IgD-negative memory B cell (primary cell): ENCODE measurements around the gene LPXN. TPM values are rescaled to one million over a fixed set of nuclear protein-coding genes. Genes with fewer than 3 reads are reported as not detected.

ENCODE experiments used
- H3K27ac Mint-ChIP-seq, 3 donors: one replicate each; pipeline ENCODE4 v1.8.0; 2020 to 2022; ENCODE audit warnings: mild to moderate bottlenecking in 3 of 3, mixed read lengths in 3 of 3, moderate library complexity in 1 of 3
- H3K27me3 Mint-ChIP-seq: one replicate; pipeline ENCODE4 v1.8.0; 2021; ENCODE audit warnings: mixed read lengths
- H3K36me3 Mint-ChIP-seq: one replicate; pipeline ENCODE4 v1.8.0; 2020; ENCODE audit warnings: mild to moderate bottlenecking, mixed read lengths
- H3K4me1 Mint-ChIP-seq, 3 donors: one replicate each; pipeline ENCODE4 v1.8.0; 2020 to 2022; ENCODE audit warnings: mixed read lengths in 3 of 3, mild to moderate bottlenecking in 1 of 3
- H3K4me3 Mint-ChIP-seq, 4 donors: one replicate each; pipeline ENCODE4 v1.8.0; 2020 to 2022; ENCODE audit warnings: mild to moderate bottlenecking in 4 of 4, mixed read lengths in 4 of 4, moderate library complexity in 3 of 4
- H3K9me3 Mint-ChIP-seq, 3 donors: one replicate each; pipeline ENCODE4 v1.8.0; 2020 to 2021; ENCODE audit warnings: mixed read lengths in 3 of 3, mild to moderate bottlenecking in 1 of 3
- polyA plus RNA-seq: library from polyadenylated mRNA; unstranded; fragments of 300-500 nt; fragmentation: Illumina TruSeq; gene quantifications from one replicate; pipeline ENCODE4 v1.2.3, GENCODE V29; 2021

The LPXN gene
- polyA plus RNA-seq, 1 donor from 2014 or later, result 141 TPM

GRCh38 chr11:58490827-58491226 is 84.8 kb downstream of the LPXN start:
- Mint-ChIP-seq H3K4me1 (no peaks in the 10 kb centered on the region), H3K27ac (no peak overlapping the region), H3K9me3 (no peaks in the 10 kb centered on the region), H3K36me3 (no peaks in the 10 kb centered on the region), H3K4me3 (no peak overlapping the region), H3K27me3 (no peaks in the 10 kb centered on the region)

- Mint-ChIP-seq H3K4me1 (no peaks in the 10 kb centered on the region), H3K9me3 (no peaks in the 10 kb centered on the region), H3K36me3 (no peaks in the 10 kb centered on the region), H3K4me3 (no peak overlapping the region), H3K27ac (no peak overlapping the region), H3K27me3 (no peaks in the 10 kb centered on the region)
These were observed 88.5 kb downstream of the LPXN start for GRCh38 chr11:58487170-58487569.

- no peak overlapping the region for H3K27ac Mint-ChIP-seq
- H3K4me1 Mint-ChIP-seq, result no peaks in the 10 kb centered on the region
- no peak overlapping the region for H3K4me3 Mint-ChIP-seq
- H3K36me3 Mint-ChIP-seq, result no peaks in the 10 kb centered on the region
- H3K27me3 Mint-ChIP-seq, result no peaks in the 10 kb centered on the region
- H3K9me3 Mint-ChIP-seq, result peaks cover 0 to 1% (median 0%) of the 10 kb centered on the region in 3 donors
These were observed 89.7 kb downstream of the LPXN start for GRCh38 chr11:58485961-58486360.

Other genes starting within 250 kb of the LPXN start
- not detected for gene OR5B17, start 216.8 kb downstream of the LPXN start, polyA plus RNA-seq
- not detected for gene OR5B3, start 169.0 kb downstream of the LPXN start, polyA plus RNA-seq
- gene OR5B2, start 147.7 kb downstream of the LPXN start, polyA plus RNA-seq, result not detected
- gene OR5B12, start 133.6 kb downstream of the LPXN start, polyA plus RNA-seq, result not detected
- not detected for gene OR5B21, start 67.8 kb downstream of the LPXN start, polyA plus RNA-seq
- gene ZFP91, start 3.2 kb upstream of the LPXN start, polyA plus RNA-seq, result 6.3 TPM
- 0.11 TPM for gene CNTF, start 46.8 kb upstream of the LPXN start, polyA plus RNA-seq
- gene GLYAT, start 156.1 kb upstream of the LPXN start, polyA plus RNA-seq, result not detected